Activated T-cell treated with anti-CD3 and anti-CD28 coated beads for 24 hours (primary cell): ENCODE measurements around the gene NDUFAF8.

Source experiments
- DNase-seq: peaks from one replicate; pipeline ENCODE4 v3.0.0-alpha.2; 2020; ENCODE audit warnings: low read depth

The NDUFAF8 gene

GRCh38 chr17:81240761-81241160, 1.6 kb downstream of the NDUFAF8 start:
- no peak for DNase-seq

DNA sequence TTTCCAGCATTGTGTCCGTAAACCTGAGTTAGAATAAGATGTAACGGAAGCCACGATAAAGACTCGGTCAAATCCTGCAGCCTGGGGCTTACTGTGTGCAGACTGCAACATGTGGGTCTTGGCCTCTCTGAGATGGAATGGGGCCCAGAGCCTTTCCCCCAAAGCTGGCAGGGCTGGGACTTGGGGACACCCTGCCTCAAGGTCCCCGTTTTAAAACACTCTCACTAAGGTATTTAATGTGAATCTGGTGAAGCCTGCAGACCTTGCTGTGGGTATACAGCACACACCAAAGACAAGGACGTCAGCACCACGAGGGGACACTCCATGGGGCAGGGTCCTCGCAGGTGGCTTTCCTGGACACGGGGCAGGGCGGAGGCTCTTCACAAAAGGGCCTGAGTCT, 2.1 kb downstream of the NDUFAF8 start:
- no peak for DNase-seq

GRCh38 chr17:81241648-81242420, 2.7 kb downstream of the NDUFAF8 start:
- DNase-seq = peak; percentile 43

DNA sequence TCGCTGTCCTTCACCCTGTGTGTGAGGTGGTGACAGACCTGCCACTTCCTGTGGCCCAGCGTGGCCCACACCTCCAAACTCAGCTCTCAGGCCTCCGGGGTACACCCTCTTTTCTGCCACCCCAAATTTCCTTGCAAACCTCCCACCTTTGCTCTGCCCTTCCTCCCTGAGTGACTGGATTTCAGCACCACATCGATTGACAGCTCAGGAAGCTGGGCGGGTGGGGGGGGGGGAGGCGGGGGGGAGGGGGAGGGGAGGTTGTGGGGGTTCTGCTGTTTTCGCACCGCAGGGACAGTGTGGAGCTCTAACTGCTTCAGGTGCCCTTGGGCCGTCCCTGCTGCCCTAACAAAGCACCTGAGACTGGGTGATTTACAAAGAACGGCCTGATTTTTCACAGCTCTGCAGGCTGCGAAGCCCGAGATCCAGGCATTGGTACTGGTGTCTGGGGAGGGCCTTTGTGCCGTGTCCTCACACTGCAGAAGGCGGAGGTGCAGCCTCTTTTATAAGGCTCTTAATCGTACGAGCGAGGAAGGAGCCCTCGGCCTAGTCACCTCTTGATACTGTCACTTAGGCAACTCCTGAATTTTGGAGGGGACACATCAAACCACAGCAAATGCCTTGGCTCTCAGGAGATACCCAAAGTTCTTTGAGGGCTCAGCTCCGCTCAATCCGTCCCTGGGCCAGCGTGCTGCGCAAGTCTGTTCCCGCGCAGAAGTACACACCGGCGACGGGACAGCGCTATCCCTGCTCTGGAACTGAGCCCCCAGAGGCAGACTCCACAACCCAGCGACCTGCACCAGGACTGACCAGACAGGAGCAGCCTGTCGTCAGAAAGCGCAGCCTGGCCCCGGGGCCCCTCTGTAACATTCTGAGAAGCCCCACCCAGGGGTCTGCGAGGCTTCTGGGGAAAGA, 3.6 kb downstream of the NDUFAF8 start:
- DNase-seq = no peak

GRCh38 chr17:81243333-81243664, 4.2 kb downstream of the NDUFAF8 start:
- no peak for DNase-seq

DNA sequence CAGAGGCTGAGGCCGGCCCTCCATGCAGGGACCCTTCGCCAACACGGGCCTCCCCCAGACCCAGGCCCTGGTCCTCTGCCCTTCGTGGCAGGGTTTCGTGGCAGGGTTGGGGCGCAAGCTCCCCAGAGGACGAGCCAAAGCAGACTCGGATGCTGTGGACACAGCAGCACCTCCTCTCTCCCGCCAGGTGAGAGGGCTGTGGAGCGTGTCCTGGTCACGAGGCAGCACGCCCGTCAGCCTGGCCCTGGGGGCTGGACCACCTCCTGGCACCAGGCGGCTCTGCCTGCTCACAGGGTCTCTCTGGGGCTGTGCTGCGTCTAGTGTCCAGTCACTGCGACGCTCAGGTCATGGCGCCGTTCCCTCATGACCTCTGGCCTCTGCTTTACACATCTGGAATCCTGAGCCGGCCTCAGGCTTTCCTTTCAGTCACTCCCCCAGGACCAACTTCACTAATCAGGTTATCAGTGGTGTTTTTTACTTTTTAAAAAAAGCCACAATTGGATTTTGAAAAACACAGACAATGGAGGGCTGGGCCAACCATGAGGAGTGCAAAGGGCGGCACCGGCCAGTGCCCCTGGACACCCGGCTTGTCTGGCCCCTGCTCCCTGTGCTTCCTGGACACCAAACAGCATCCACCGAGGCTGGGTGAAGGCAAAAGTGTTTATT, 5.4 kb downstream of the NDUFAF8 start:
- DNase-seq = no peak

GRCh38 chr17:81245024-81245664, 6.0 kb downstream of the NDUFAF8 start:
- no peak for DNase-seq

- no peak for DNase-seq
Measured at GRCh38 chr17:81245665-81246342, 6.7 kb downstream of the NDUFAF8 start.

DNA sequence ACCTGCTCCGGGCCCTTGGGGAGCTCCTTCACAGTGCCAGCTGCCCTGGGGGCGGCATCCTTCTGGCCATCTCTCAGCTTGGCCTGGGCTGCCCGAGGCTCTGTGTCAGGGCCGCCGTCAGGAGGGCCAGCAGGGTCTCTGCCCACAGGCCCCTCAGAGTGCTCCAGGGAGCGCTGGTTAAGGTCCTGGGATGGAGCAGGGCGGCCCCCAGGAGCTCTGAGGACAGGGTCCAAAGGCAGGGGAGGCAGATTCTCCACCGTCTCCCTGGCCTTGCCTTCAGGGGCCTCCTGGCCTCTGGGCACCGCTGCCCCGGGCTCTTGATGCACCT, 7.2 kb downstream of the NDUFAF8 start:
- no peak for DNase-seq

GRCh38 chr17:81246679-81247338, 7.7 kb downstream of the NDUFAF8 start:
- no peak for DNase-seq

- no peak for DNase-seq
Measured at GRCh38 chr17:81247339-81247990, 8.3 kb downstream of the NDUFAF8 start.

DNA sequence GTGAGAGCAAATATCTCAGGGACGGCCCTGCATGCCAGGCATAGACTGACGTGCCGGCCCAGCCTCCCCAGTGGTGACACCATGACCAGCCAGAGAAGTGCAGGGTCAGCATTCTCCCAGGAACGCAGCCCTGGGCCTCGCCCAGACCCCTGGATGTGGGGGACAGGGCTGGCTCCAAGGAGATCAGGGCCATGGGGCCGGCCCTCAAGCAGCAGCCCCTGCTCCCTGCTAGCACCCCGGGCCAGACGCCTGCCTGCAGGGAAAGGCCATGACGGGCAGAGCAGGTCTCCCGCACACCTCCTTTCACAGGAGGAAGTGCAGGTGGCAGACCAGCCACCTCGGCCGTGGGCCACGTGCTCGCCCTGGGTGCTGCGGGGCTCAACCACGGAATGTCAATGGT, 9.5 kb downstream of the NDUFAF8 start:
- no peak for DNase-seq

DNA sequence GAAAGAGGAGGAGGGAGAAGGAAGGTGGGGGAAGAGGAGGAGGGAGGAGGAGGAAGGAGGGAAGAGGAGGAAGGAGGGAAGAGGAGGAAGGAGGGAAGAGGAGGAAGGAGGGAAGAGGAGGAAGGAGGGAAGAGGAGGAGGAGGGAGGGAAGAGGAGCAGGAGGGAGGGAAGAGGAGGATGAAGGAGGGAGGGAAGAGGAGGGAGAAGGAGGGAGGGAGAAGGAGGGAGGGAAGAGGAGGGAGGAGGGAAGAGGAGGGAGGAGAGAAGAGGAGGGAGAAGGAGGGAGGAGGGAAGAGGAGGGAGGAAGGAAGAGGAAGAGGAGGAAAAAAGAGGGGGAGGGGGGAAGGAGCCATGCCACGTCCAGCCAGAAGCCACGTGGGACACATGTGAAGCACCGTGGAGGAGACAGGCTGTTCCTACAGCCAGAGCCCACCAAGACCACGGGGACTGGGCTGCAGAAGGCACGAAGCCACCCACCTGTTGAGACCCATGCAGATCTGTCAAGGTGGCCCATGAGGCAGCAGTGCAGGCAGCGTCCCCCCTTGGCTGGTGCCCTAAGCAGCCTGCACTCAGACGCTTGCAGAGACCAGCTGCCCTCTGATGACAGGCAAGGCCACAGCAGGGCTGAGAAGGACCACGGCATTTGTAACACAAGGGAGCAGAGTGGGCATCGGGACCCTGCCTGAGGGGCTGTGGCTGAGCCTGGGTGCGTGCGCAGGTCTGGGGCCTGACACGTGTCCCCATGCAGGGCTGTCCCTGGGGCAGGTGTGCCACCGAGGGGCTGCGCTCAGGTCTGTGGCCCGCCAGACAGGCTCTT, 10.3 kb downstream of the NDUFAF8 start:
- DNase-seq = no peak

GRCh38 chr17:81250286-81251093, 11.4 kb downstream of the NDUFAF8 start:
- no peak for DNase-seq

- DNase-seq = no peak
Measured at GRCh38 chr17:81251094-81251708, 12.1 kb downstream of the NDUFAF8 start.

DNA sequence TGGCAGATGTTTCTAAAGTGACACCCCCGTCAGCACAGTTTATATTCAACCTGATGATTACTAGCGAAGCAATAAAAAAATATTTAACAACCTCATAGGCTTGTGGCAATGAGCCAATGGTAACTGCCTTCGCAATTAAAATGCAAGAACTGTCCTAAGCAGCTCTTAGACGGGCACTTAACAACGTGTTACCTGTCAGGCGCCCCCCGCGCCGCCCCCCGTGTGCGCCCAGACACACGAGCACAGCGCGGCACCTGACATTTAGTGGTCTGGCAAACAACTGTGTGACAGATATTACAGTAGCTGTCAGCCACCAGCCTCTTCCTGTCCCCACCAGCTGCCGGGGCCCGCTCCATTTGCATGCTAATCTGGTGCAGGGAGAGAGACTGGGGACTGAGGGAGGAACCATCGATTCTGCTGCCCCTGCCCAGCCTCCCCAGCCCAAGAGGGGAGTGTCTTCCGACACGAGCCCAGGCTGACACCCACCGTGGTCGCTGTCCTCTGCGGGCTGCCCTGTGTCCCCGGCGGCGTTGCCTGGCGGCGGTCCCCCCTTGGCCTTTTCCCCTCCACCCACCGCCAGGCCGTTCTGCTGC, 12.7 kb downstream of the NDUFAF8 start:
- no peak for DNase-seq

DNA sequence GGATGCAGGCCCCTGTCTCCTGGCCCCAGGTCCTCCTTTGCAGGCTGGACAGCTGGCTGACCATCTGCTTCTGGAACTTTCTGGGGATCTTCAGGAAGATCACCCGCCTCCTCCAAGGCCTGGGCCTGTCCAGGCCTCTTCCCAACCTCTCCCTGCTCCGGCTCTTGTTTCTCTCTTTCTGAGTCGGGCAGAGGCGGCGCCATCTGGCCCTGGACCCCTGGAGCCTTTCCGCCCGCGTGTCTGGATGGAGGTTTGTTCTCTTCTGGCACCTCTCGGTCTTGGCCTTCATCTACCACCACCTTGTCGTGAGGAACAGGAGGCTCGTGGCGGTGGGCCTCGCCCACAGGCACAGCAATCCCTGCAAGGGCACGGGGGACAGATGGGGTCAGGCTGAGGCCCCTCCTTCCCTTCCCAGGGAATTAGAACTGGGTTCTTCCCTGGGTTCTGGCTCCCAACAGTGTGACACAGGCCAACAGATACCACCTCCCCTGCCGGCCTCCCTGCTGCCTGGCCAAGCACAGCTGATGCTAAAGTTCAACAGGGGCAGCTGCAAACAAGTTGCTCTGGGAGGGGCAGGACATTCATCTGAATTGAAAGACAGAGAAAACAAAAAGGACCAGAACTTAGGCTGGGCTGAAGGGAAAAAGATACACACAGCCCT, 13.3 kb downstream of the NDUFAF8 start:
- no peak for DNase-seq

DNA sequence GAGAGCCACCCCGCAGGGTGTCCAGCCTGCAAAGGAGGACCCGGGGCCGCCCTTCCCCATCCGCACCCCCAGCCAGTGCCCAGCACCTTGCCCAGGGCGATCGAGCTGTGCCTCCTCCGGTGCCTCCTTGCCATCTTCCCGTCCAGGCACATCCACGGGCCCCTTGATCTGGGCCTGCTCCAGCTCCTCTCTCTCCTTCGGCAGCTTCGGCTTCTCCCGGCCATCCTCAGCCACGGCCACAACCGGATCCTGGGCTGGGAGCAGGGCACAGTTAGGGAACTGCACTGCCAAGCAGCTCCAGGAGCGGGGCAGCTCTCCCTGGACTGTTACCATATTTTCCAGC, 13.8 kb downstream of the NDUFAF8 start:
- DNase-seq = no peak
